RWPE2 (cell line): ENCODE measurements around the gene SPINK2.

Experiments
- ATAC-seq: fragments of 200-7000 bp; cut with Tn5 transposase; 3 replicates; pipeline ENCODE4 v1.9.1; 2021; ENCODE audit warnings: low read depth
- DNase-seq: peaks from one replicate; pipeline ENCODE4 v3.0.0-alpha.2; 2020; ENCODE audit warnings: low spot score
- H3K27ac ChIP-seq: fragments of 450-650 bp; 2 replicates; pipeline ENCODE4 v1.5.1; 2017; ENCODE audit warnings: mild to moderate bottlenecking; ENCODE audit not compliant: poor library complexity, severe bottlenecking
- H3K27me3 ChIP-seq: fragments of 250-450 bp; sonication (Bioruptor Pico); 2 replicates; pipeline ENCODE4 v1.5.1; 2021; ENCODE audit warnings: mild to moderate bottlenecking, moderate library complexity; ENCODE audit not compliant: insufficient read depth, poor library complexity, severe bottlenecking
- H3K36me3 ChIP-seq: fragments of 250-450 bp; sonication (Bioruptor Pico); 2 replicates; pipeline ENCODE4 v1.5.1; 2020; ENCODE audit warnings: low read depth, mild to moderate bottlenecking, moderate library complexity
- H3K4me1 ChIP-seq: fragments of 250-450 bp; sonication (Bioruptor Pico); 2 replicates; pipeline ENCODE4 v1.5.1; 2021; ENCODE audit warnings: mild to moderate bottlenecking, moderate library complexity; ENCODE audit not compliant: insufficient read depth, poor library complexity, severe bottlenecking
- H3K4me3 ChIP-seq: fragments of 250-450 bp; sonication (Bioruptor Pico); 2 replicates; pipeline ENCODE4 v1.5.1; 2021; ENCODE audit warnings: mild to moderate bottlenecking, moderate library complexity; ENCODE audit not compliant: severe bottlenecking
- H3K9me3 ChIP-seq: fragments of 250-450 bp; sonication (Bioruptor Pico); 2 replicates; pipeline ENCODE4 v1.5.1; 2021; ENCODE audit warnings: mild to moderate bottlenecking, moderate library complexity; ENCODE audit not compliant: severe bottlenecking
- TF ChIP-seq, protein P1 (sequence below): fragments of 450-650 bp; IDR thresholded peaks from one replicate; pipeline ENCODE4 v1.5.1; 2017; ENCODE audit warnings: mild to moderate bottlenecking, moderate library complexity; ENCODE audit not compliant: poor library complexity, severe bottlenecking

The SPINK2 gene

DNA sequence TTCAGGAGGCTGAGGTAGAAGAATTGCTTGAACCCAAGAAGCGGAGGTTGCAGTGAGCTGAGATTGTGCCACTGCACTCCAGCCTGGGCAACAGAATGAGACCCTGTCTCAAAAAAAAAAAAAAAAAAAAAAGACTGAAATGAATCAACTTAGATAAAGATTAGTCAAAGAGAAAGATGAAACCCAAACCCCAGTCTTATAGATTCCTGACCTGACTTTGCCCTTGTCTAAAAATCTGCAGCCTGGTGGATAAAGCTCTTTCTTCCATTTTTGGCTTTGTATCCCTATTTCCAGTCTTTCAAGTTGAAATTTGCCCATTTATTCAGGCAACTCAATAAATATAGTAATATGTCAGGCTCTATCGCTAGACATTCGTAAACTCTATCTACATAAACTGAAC, 39.3 kb upstream of the SPINK2 start:
- Histone ChIP-seq H3K4me1 (no peaks in the 10 kb centered on the region), H3K4me3 (no peak overlapping the region), H3K9me3 (no peaks in the 10 kb centered on the region), H3K27me3 (no peaks in the 10 kb centered on the region), H3K27ac (no peak overlapping the region), H3K36me3 (no peaks in the 10 kb centered on the region)
- TF ChIP-seq, protein P1, sequence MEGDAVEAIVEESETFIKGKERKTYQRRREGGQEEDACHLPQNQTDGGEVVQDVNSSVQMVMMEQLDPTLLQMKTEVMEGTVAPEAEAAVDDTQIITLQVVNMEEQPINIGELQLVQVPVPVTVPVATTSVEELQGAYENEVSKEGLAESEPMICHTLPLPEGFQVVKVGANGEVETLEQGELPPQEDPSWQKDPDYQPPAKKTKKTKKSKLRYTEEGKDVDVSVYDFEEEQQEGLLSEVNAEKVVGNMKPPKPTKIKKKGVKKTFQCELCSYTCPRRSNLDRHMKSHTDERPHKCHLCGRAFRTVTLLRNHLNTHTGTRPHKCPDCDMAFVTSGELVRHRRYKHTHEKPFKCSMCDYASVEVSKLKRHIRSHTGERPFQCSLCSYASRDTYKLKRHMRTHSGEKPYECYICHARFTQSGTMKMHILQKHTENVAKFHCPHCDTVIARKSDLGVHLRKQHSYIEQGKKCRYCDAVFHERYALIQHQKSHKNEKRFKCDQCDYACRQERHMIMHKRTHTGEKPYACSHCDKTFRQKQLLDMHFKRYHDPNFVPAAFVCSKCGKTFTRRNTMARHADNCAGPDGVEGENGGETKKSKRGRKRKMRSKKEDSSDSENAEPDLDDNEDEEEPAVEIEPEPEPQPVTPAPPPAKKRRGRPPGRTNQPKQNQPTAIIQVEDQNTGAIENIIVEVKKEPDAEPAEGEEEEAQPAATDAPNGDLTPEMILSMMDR, result no peak
- no peak for ATAC-seq
- no peak for DNase-seq

GRCh38 chr4:56859841-56860240, 38.3 kb upstream of the SPINK2 start:
- TF ChIP-seq, protein P1, result no peak
- H3K4me1 ChIP-seq, result no peaks in the 10 kb centered on the region
- H3K27ac ChIP-seq, result no peak overlapping the region
- no peaks in the 10 kb centered on the region for H3K27me3 ChIP-seq
- DNase-seq (no peak), ATAC-seq (no peak)
- no peaks in the 10 kb centered on the region for H3K9me3 ChIP-seq
- no peak overlapping the region for H3K4me3 ChIP-seq
- no peaks in the 10 kb centered on the region for H3K36me3 ChIP-seq

DNA sequence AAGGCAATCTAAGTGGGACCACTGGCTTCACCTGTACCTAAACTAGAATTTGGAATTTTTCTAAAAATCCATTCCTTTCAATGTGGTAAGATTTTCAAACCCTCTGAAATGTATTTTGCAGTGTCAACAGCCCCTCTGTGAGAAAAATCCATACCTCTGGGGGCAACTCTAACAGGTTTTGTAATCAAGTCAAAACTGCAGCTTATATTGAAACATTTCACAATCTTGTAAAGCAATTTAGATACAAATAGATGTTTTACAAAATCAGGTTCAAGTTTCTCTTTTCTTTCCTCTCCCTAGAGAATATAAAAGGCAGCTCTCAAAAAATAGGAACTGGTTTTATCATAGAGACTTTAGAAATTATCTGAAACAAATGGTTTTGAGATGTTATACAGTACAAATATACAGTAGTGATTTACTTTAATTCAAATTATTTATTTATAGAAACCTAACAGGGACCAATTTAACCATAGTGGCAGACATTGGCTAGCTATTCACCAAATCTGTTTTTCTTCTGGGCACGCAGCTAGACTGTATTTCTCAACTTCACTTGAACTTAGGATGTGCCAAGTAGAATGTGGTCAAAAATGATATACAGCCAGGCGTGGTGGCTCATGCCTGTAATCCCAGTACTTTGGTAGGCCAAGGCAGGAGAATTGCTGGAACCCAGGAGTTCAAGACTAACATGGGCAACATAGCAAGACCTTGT, 36.3 kb upstream of the SPINK2 start:
- DNase-seq, result no peak
- TF ChIP-seq, protein P1, result no peak
- Histone ChIP-seq H3K27me3 (no peaks in the 10 kb centered on the region), H3K36me3 (no peaks in the 10 kb centered on the region), H3K4me1 (no peaks in the 10 kb centered on the region), H3K4me3 (no peak overlapping the region), H3K9me3 (no peaks in the 10 kb centered on the region), H3K27ac (no peak overlapping the region)
- ATAC-seq, result no peak

GRCh38 chr4:56856656-56857055, 35.2 kb upstream of the SPINK2 start:
- DNase-seq (no peak), ATAC-seq (no peak)
- Histone ChIP-seq H3K27ac (no peak overlapping the region), H3K36me3 (no peaks in the 10 kb centered on the region), H3K4me1 (no peaks in the 10 kb centered on the region), H3K4me3 (no peak overlapping the region), H3K9me3 (no peaks in the 10 kb centered on the region), H3K27me3 (no peaks in the 10 kb centered on the region)
- TF ChIP-seq, protein P1, result no peak

DNA sequence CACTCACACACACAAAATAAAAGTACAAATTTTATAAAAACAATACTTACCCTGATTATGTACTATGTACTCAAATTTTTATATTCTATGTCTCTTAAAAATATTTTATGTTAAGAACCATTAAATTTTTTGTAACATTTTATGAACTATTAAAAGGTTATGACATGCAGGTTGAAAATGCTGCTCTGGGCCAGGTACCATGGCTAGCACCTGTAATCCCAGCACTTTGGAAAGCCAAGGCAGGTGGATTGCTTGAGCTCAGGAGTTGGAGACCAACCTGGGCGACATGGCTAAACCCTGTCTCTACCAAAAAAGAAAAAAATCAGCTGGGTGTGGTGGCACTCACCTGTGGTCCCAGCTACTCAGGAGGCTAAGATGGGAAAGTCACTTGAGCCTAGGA, 29.4 kb upstream of the SPINK2 start:
- TF ChIP-seq, protein P1, result no peak
- Histone ChIP-seq H3K4me1 (no peaks in the 10 kb centered on the region), H3K27ac (no peak overlapping the region), H3K9me3 (no peaks in the 10 kb centered on the region), H3K36me3 (no peaks in the 10 kb centered on the region), H3K27me3 (no peaks in the 10 kb centered on the region), H3K4me3 (no peak overlapping the region)
- no peak for DNase-seq
- no peak for ATAC-seq
